Karpas-422 (cell line): ENCODE data around the gene OBP2A. TPM values are rescaled to one million over a fixed set of nuclear protein-coding genes. Genes with fewer than 3 reads are reported as not detected.
"Not testable (repeated sequence)": the region's sequence is repeated elsewhere in the genome, so short reads cannot be mapped to it uniquely, and the experiment has no call there.

Source experiments
- DNase-seq: peaks from one replicate; pipeline ENCODE4 v3.0.0-alpha.2; 2015
- H2AFZ ChIP-seq: fragments of 200-600 bp; sonication (generic); 2 replicates; pipeline ENCODE4 v1.6.1; 2014; ENCODE audit warnings: antibody characterized with exemption, low read length, mixed read lengths
- H3K27ac ChIP-seq: fragments of 200-600 bp; sonication (generic); 2 replicates; pipeline ENCODE4 v1.5.1; 2014; ENCODE audit warnings: mild to moderate bottlenecking, low read length, moderate library complexity
- H3K27me3 ChIP-seq: fragments of 200-600 bp; sonication (generic); 2 replicates; pipeline ENCODE4 v1.6.1; 2014; ENCODE audit warnings: low read length, mixed read lengths
- H3K36me3 ChIP-seq: fragments of 200-600 bp; sonication (generic); 2 replicates; pipeline ENCODE4 v1.6.1; 2014; ENCODE audit warnings: low read length, mixed read lengths; ENCODE audit not compliant: insufficient read depth
- H3K4me1 ChIP-seq: fragments of 200-600 bp; sonication (generic); 2 replicates; pipeline ENCODE4 v1.6.1; 2014; ENCODE audit warnings: mild to moderate bottlenecking, low read length, mixed read lengths
- H3K4me2 ChIP-seq: fragments of 200-600 bp; sonication (generic); 2 replicates; pipeline ENCODE4 v1.6.1; 2014; ENCODE audit warnings: low read length, low read depth, mild to moderate bottlenecking; ENCODE audit not compliant: poor library complexity, severe bottlenecking
- H3K4me3 ChIP-seq: fragments of 200-600 bp; sonication (generic); 2 replicates; pipeline ENCODE4 v1.5.1; 2014; ENCODE audit warnings: mild to moderate bottlenecking, antibody characterized with exemption, low read length, mixed read lengths
- H3K79me2 ChIP-seq: fragments of 200-600 bp; sonication (generic); 2 replicates; pipeline ENCODE4 v1.6.1; 2014; ENCODE audit warnings: mild to moderate bottlenecking, low read length, mixed read lengths
- H3K9ac ChIP-seq: fragments of 200-600 bp; sonication (generic); 2 replicates; pipeline ENCODE4 v1.6.0; 2014; ENCODE audit warnings: low read length
- H3K9me2 ChIP-seq: fragments of 200-600 bp; sonication (generic), shearing (Covaris generic); replicated peaks from 2 replicates; pipeline ENCODE4 v1.6.0; 2014; ENCODE audit warnings: mild to moderate bottlenecking, low read length, moderate library complexity; ENCODE audit not compliant: insufficient read depth
- H3K9me3 ChIP-seq: fragments of 300-700, 200-600 bp; sonication (generic); 2 replicates; pipeline ENCODE4 v1.6.1; 2014; ENCODE audit warnings: low read length, mixed read lengths
- H4K20me1 ChIP-seq: fragments of 200-600 bp; sonication (generic); 2 replicates; pipeline ENCODE4 v1.6.1; 2014; ENCODE audit warnings: mild to moderate bottlenecking, antibody characterized with exemption, low read length, low read depth; ENCODE audit not compliant: insufficient read depth
- total RNA-seq: library from RNA; depleted of rRNA; stranded (reverse); fragments of >200 nt; shearing (Covaris generic); gene quantifications from 2 replicates; pipeline ENCODE4 v1.2.3, GENCODE V29; 2014; ENCODE audit warnings: low replicate concordance

Gene OBP2A
- total RNA-seq, 1 experiment from 2014 or later = not detected

- Histone ChIP-seq H3K9ac (no peak overlapping the region), H3K79me2 (no peaks in the 10 kb centered on the region), H3K27ac (no peak overlapping the region), H3K4me1 (no peaks in the 10 kb centered on the region), H3K9me3 (no peaks in the 10 kb centered on the region), H2AFZ (no peak overlapping the region), H4K20me1 (no peaks in the 10 kb centered on the region), H3K9me2 (no peaks in the 10 kb centered on the region), H3K36me3 (no peaks in the 10 kb centered on the region), H3K27me3 (no peaks in the 10 kb centered on the region), H3K4me2 (no peak overlapping the region), H3K4me3 (no peak overlapping the region)
- no peak for DNase-seq
Observed at GRCh38 chr9:135522931-135523330, 23.0 kb upstream of the OBP2A start.

- H3K79me2 ChIP-seq = no peaks in the 10 kb centered on the region
- no peak overlapping the region for H3K4me2 ChIP-seq
- H3K9me3 ChIP-seq = no peaks in the 10 kb centered on the region
- H3K27ac ChIP-seq = no peak overlapping the region
- H3K9ac ChIP-seq = no peak overlapping the region
- no peak overlapping the region for H3K4me3 ChIP-seq
- no peaks in the 10 kb centered on the region for H4K20me1 ChIP-seq
- H2AFZ ChIP-seq = no peak overlapping the region
- H3K4me1 ChIP-seq = no peaks in the 10 kb centered on the region
- no peak for DNase-seq
- no peaks in the 10 kb centered on the region for H3K27me3 ChIP-seq
- no peaks in the 10 kb centered on the region for H3K9me2 ChIP-seq
- no peaks in the 10 kb centered on the region for H3K36me3 ChIP-seq
Observed at GRCh38 chr9:135523521-135524129, 22.3 kb upstream of the OBP2A start.

GRCh38 chr9:135524130-135524861 is 21.6 kb upstream of the OBP2A start:
- Histone ChIP-seq H2AFZ (no peak overlapping the region), H4K20me1 (no peaks in the 10 kb centered on the region), H3K9me2 (no peaks in the 10 kb centered on the region), H3K36me3 (no peaks in the 10 kb centered on the region), H3K4me3 (no peak overlapping the region), H3K4me2 (no peak overlapping the region), H3K9ac (no peak overlapping the region), H3K9me3 (no peaks in the 10 kb centered on the region), H3K27me3 (no peaks in the 10 kb centered on the region), H3K79me2 (no peaks in the 10 kb centered on the region), H3K4me1 (no peaks in the 10 kb centered on the region), H3K27ac (no peak overlapping the region)
- no peak for DNase-seq

GRCh38 chr9:135525241-135526088 is 20.5 kb upstream of the OBP2A start:
- Histone ChIP-seq H3K79me2 (no peaks in the 10 kb centered on the region), H3K9ac (no peak overlapping the region), H3K36me3 (no peaks in the 10 kb centered on the region), H2AFZ (no peak overlapping the region), H3K4me2 (no peak overlapping the region), H3K9me2 (no peaks in the 10 kb centered on the region), H4K20me1 (no peaks in the 10 kb centered on the region), H3K27me3 (no peaks in the 10 kb centered on the region), H3K4me3 (no peak overlapping the region), H3K9me3 (no peaks in the 10 kb centered on the region), H3K27ac (no peak overlapping the region), H3K4me1 (no peaks in the 10 kb centered on the region)
- no peak for DNase-seq

- H2AFZ ChIP-seq = no peak overlapping the region
- no peaks in the 10 kb centered on the region for H3K36me3 ChIP-seq
- H3K9ac ChIP-seq = no peak overlapping the region
- no peak overlapping the region for H3K4me2 ChIP-seq
- no peaks in the 10 kb centered on the region for H3K9me2 ChIP-seq
- H3K27me3 ChIP-seq = no peaks in the 10 kb centered on the region
- H3K4me3 ChIP-seq = no peak overlapping the region
- H3K27ac ChIP-seq = no peak overlapping the region
- H4K20me1 ChIP-seq = no peaks in the 10 kb centered on the region
- no peaks in the 10 kb centered on the region for H3K79me2 ChIP-seq
- H3K4me1 ChIP-seq = no peaks in the 10 kb centered on the region
- DNase-seq = no peak
- H3K9me3 ChIP-seq = no peaks in the 10 kb centered on the region
Observed at GRCh38 chr9:135526089-135526729, 19.7 kb upstream of the OBP2A start.

GRCh38 chr9:135526730-135527571 is 19.0 kb upstream of the OBP2A start:
- Histone ChIP-seq H3K27ac (no peak overlapping the region), H3K4me2 (no peak overlapping the region), H3K36me3 (no peaks in the 10 kb centered on the region), H3K27me3 (no peaks in the 10 kb centered on the region), H3K4me3 (no peak overlapping the region), H3K79me2 (no peaks in the 10 kb centered on the region), H3K9me2 (no peaks in the 10 kb centered on the region), H2AFZ (no peak overlapping the region), H3K9me3 (no peaks in the 10 kb centered on the region), H4K20me1 (no peaks in the 10 kb centered on the region), H3K4me1 (no peaks in the 10 kb centered on the region), H3K9ac (no peak overlapping the region)
- DNase-seq = no peak

- not testable (repeated sequence) for H3K79me2 ChIP-seq, H3K4me1 ChIP-seq, H3K27ac ChIP-seq, H3K4me2 ChIP-seq, H3K9me3 ChIP-seq, H3K9me2 ChIP-seq, H4K20me1 ChIP-seq, H3K4me3 ChIP-seq, H2AFZ ChIP-seq, H3K36me3 ChIP-seq, H3K9ac ChIP-seq, DNase-seq, H3K27me3 ChIP-seq
Observed at GRCh38 chr9:135528842-135529435, 17.0 kb upstream of the OBP2A start.
